Liver (tissue), 9 donors: ENCODE results near the gene INPP5J. TPM values are rescaled to one million over a fixed set of nuclear protein-coding genes. Genes with fewer than 3 reads are reported as not detected.

ENCODE experiments used
- DNase-seq: peaks from one replicate; pipeline ENCODE4 v3.0.0-alpha.2; 2017; ENCODE audit warnings: low spot score
- H3K27ac ChIP-seq, 2 donors: one replicate each; pipeline ENCODE4 v1.7.0; 2013; ENCODE audit warnings: inconsistent platforms in 2 of 2, low read length in 2 of 2, control low read depth in 1 of 2, low read depth in 1 of 2, mild to moderate bottlenecking in 1 of 2
- H3K27me3 ChIP-seq, 4 donors: one replicate each; pipeline versions ENCODE4 v1.6.1 to v1.7.0; 2013; ENCODE audit warnings: low read length in 3 of 4, inconsistent platforms in 1 of 4, mild to moderate bottlenecking in 1 of 4, moderate library complexity in 1 of 4; ENCODE audit not compliant: control insufficient read depth in 4 of 4, insufficient read depth in 4 of 4
- H3K36me3 ChIP-seq, 4 donors: one replicate each; pipeline versions ENCODE4 v1.6.1 to v1.7.0; 2013; ENCODE audit warnings: low read length in 3 of 4, mild to moderate bottlenecking in 3 of 4, low read depth in 1 of 4, moderate library complexity in 1 of 4; ENCODE audit not compliant: control insufficient read depth in 4 of 4, insufficient read depth in 3 of 4
- H3K4me1 ChIP-seq, 4 donors: one replicate each; pipeline versions ENCODE4 v1.6.1 to v1.7.0; 2013; ENCODE audit warnings: low read length in 3 of 4, mild to moderate bottlenecking in 3 of 4, moderate library complexity in 1 of 4; ENCODE audit not compliant: control insufficient read depth in 4 of 4, insufficient read depth in 4 of 4
- H3K4me3 ChIP-seq, 3 donors: one replicate each; pipeline versions ENCODE4 v1.6.1 to v1.7.0; 2013; ENCODE audit warnings: low read length in 3 of 3, control low read depth in 1 of 3, low read depth in 1 of 3, mild to moderate bottlenecking in 1 of 3
- H3K9ac ChIP-seq, 2 donors: one replicate each; pipeline ENCODE4 v1.7.0; 2013; ENCODE audit warnings: low read length in 2 of 2, mild to moderate bottlenecking in 2 of 2, moderate library complexity in 2 of 2, control low read depth in 1 of 2, low read depth in 1 of 2
- H3K9me3 ChIP-seq, 4 donors: one replicate each; pipeline versions ENCODE4 v1.6.1 to v1.7.0; 2013; ENCODE audit warnings: low read length in 3 of 4; ENCODE audit not compliant: control insufficient read depth in 4 of 4
- ATF3 ChIP-seq: IDR thresholded peaks from 2 replicates; pipeline ENCODE4 v1.6.1; 2016; ENCODE audit warnings: antibody characterized with exemption
- CTCF ChIP-seq: fragments of 150-350 bp; IDR thresholded peaks from 2 replicates; pipeline ENCODE4 v1.5.1; 2017; ENCODE audit warnings: improper control_type of control experiment, low read depth, low read length; ENCODE audit not compliant: missing input control
- EGR1 ChIP-seq, 2 donors: IDR thresholded peaks; 2 replicates each; pipeline ENCODE4 v1.6.1; 2016 to 2018; ENCODE audit warnings: antibody characterized with exemption in 2 of 2, low read depth in 2 of 2
- FOXA1 ChIP-seq: IDR thresholded peaks from 2 replicates; pipeline ENCODE4 v1.6.1; 2016; ENCODE audit warnings: antibody characterized with exemption
- FOXA2 ChIP-seq: IDR thresholded peaks from 2 replicates; pipeline ENCODE4 v1.6.1; 2016; ENCODE audit warnings: antibody characterized with exemption
- GABPA ChIP-seq, 2 donors: IDR thresholded peaks in 1 of 2; conservative IDR thresholded peaks in 1 of 2; 2 replicates each; pipeline ENCODE4 v1.6.1; 2016; ENCODE audit warnings: antibody characterized with exemption in 2 of 2, mild to moderate bottlenecking in 1 of 2, moderate library complexity in 1 of 2
- HNF4A ChIP-seq, 2 donors: conservative IDR thresholded peaks; 2 replicates each; pipeline ENCODE4 v1.6.1; 2016; ENCODE audit warnings: antibody characterized with exemption in 2 of 2, mild to moderate bottlenecking in 2 of 2
- HNF4G ChIP-seq: IDR thresholded peaks from 2 replicates; pipeline ENCODE4 v1.6.1; 2016; ENCODE audit warnings: antibody characterized with exemption
- JUND ChIP-seq, 2 donors: IDR thresholded peaks; 2 replicates each; pipeline ENCODE4 v1.6.1; 2016; ENCODE audit warnings: antibody characterized with exemption in 2 of 2
- MAX ChIP-seq: IDR thresholded peaks from 2 replicates; pipeline ENCODE4 v1.6.1; 2016; ENCODE audit warnings: antibody characterized with exemption
- NR2F2 ChIP-seq: IDR thresholded peaks from 2 replicates; pipeline ENCODE4 v1.6.1; 2016; ENCODE audit warnings: antibody characterized with exemption
- RAD21 ChIP-seq, 2 donors: IDR thresholded peaks; 2 replicates each; pipeline ENCODE4 v1.6.1; 2016; ENCODE audit warnings: antibody characterized with exemption in 2 of 2, mild to moderate bottlenecking in 2 of 2
- REST ChIP-seq: IDR thresholded peaks from 2 replicates; pipeline ENCODE4 v1.6.1; 2016; ENCODE audit warnings: antibody characterized with exemption, mild to moderate bottlenecking
- RXRA ChIP-seq, 2 donors: IDR thresholded peaks; 2 replicates each; pipeline ENCODE4 v1.6.1; 2017 to 2018; ENCODE audit warnings: antibody characterized with exemption in 2 of 2, mild to moderate bottlenecking in 1 of 2
- SP1 ChIP-seq: IDR thresholded peaks from 2 replicates; pipeline ENCODE4 v1.6.1; 2018; ENCODE audit warnings: antibody characterized with exemption, mild to moderate bottlenecking
- TAF1 ChIP-seq: conservative IDR thresholded peaks from 2 replicates; pipeline ENCODE4 v1.6.1; 2016; ENCODE audit warnings: antibody characterized with exemption, mild to moderate bottlenecking
- YY1 ChIP-seq: IDR thresholded peaks from 2 replicates; pipeline ENCODE4 v1.6.1; 2016; ENCODE audit warnings: antibody characterized with exemption, mild to moderate bottlenecking
- ZBTB33 ChIP-seq: IDR thresholded peaks from 2 replicates; pipeline ENCODE4 v1.6.1; 2016; ENCODE audit warnings: antibody characterized with exemption
- WGBS: extraction: QIAGEN DNeasy Blood & Tissue Kit; methylation state at CpG from one replicate; pipeline ENCODE4 v1.1.7; 2013; 5-methylcytosine and 5-hydroxymethylcytosine counted together
- polyA plus RNA-seq, 2 donors: library from polyadenylated mRNA; stranded (reverse) in 1 of 2; unstranded in 1 of 2; fragments of 200-250 nt in 1 of 2; fragments of >200 nt in 1 of 2; fragmentation: Nextera tagmentation in 1 of 2; extraction: Ambion mirVana in 1 of 2; gene quantifications; one replicate each; pipeline versions ENCODE4 v1.2.1 to v1.2.3, GENCODE V29; 2013 to 2015
- total RNA-seq, 2 donors: library from RNA; depleted of rRNA; stranded (reverse); fragments of >200 nt; gene quantifications; one replicate each; pipeline ENCODE4 v1.2.3, GENCODE V29; 2014
- donor health status: healthy.
- donor health status: healthy.
- donor health status: healthy.
- donor health status: healthy.
- donor health status: healthy.

INPP5J gene
- total and polyA plus RNA-seq, 4 donors: 0.06 to 0.17 (median 0.11) TPM

GRCh38 chr22:31080848-31081649, 41.7 kb upstream of the INPP5J start, which contains the start of gene SMTN:
TSS of gene SMTN (plus strand) at chr22:31081318. CDS start at chr22:31083259, 1,941 bp downstream.
- Histone ChIP-seq H3K4me1 (peaks cover 3 to 29% (median 15%) of the 10 kb centered on the region in 4 donors), H3K36me3 (no peaks in the 10 kb centered on the region), H3K4me3 (peak within 1 kb of the TSS; percentile 47 to 59 (median 58)), H3K27ac (peak within 1 kb of the TSS; percentile 64 to 80), H3K27me3 (no peaks in the 10 kb centered on the region), H3K9me3 (no peaks in the 10 kb centered on the region), H3K9ac (peak within 1 kb of the TSS; percentile 53 to 73)
- TF ChIP-seq FOXA1: no peak
- no peak for TF ChIP-seq JUND (IDR thresholded peaks at IDR 0.05)
- TF ChIP-seq HNF4G: no peak
- peak; percentile 75 for TF ChIP-seq SP1
- no peak for TF ChIP-seq YY1
- no peak for TF ChIP-seq CTCF
- TF ChIP-seq RXRA (IDR thresholded peaks at IDR 0.05): no peak
- peak; percentile 57 for TF ChIP-seq TAF1
- TF ChIP-seq REST: peak; percentile 59
- no peak for TF ChIP-seq EGR1 (IDR thresholded peaks at IDR 0.05; ENCODE audit: low read depth in 2 of 2)
- peak; percentile 35 for TF ChIP-seq NR2F2
- TF ChIP-seq HNF4A (conservative IDR thresholded peaks at IDR 0.05): no peak
- no peak for TF ChIP-seq MAX
- no peak for TF ChIP-seq GABPA (IDR thresholded peaks at IDR 0.05 in 1 of 2, conservative IDR thresholded peaks at IDR 0.05 in 1 of 2)
- peak in 1 of 2 donors; percentile 45 for TF ChIP-seq RAD21 (IDR thresholded peaks at IDR 0.05)
- no peak for TF ChIP-seq ZBTB33
- TF ChIP-seq ATF3: no peak
- TF ChIP-seq FOXA2: no peak
- 3% methylated on average over 63 of the region's 63 CpGs for WGBS
- peak; percentile 96 for DNase-seq
